ENCODE results near the gene HPSE2. TPM values are rescaled to one million over a fixed set of nuclear protein-coding genes. Genes with fewer than 3 reads are reported as not detected.

Gene HPSE2
- total RNA-seq, 6 experiments from 2014 or later, result 0.05 to 0.09 TPM; not detected in 4

- no peak for TF ChIP-seq CTCF (IDR thresholded peaks at IDR 0.05)
- H3K36me3 Mint-ChIP-seq (ENCODE audit: low read depth), result peaks cover under 1% of the 10 kb centered on the region
Observed at GRCh38 chr10:98414578-98414931, 821.1 kb downstream of the HPSE2 start.

GRCh38 chr10:98411768-98412167 is 823.9 kb downstream of the HPSE2 start:
- Mint-ChIP-seq H3K4me3 (no peak overlapping the region), H3K9me3 (no peaks in the 10 kb centered on the region), H3K4me1 (ENCODE audit: low read depth) (peaks cover 32% of the 10 kb centered on the region), H3K36me3 (ENCODE audit: low read depth) (no peaks in the 10 kb centered on the region; the same call in 1 of the 2 replicates), H3K27me3 (ENCODE audit: insufficient read depth) (peaks cover 2% of the 10 kb centered on the region), H3K27ac (no peak overlapping the region)
- DNase-seq, result no peak
- no peak for TF ChIP-seq CTCF (IDR thresholded peaks at IDR 0.05)

More at GRCh38 chr10:98414578-98414931, 821.1 kb downstream of the HPSE2 start:
- Mint-ChIP-seq H3K4me3 (peak overlapping the region; percentile 89), H3K9me3 (no peaks in the 10 kb centered on the region), H3K4me1 (ENCODE audit: low read depth) (peaks cover 32% of the 10 kb centered on the region), H3K27me3 (ENCODE audit: insufficient read depth) (peaks cover 2% of the 10 kb centered on the region; the same call in 1 of the 2 replicates), H3K27ac (peak overlapping the region; percentile 78)
- DNase-seq, result no peak

GRCh38 chr10:98411166-98411565 is 824.5 kb downstream of the HPSE2 start:
- Mint-ChIP-seq H3K36me3 (ENCODE audit: low read depth) (no peaks in the 10 kb centered on the region), H3K27me3 (ENCODE audit: insufficient read depth) (peaks cover 2% of the 10 kb centered on the region), H3K27ac (no peak overlapping the region), H3K4me3 (no peak overlapping the region), H3K9me3 (no peaks in the 10 kb centered on the region), H3K4me1 (ENCODE audit: low read depth) (peaks cover 32% of the 10 kb centered on the region)
- no peak for TF ChIP-seq CTCF (IDR thresholded peaks at IDR 0.05)
- DNase-seq, result no peak

- H3K4me3 Mint-ChIP-seq, result no peak overlapping the region
- no peaks in the 10 kb centered on the region for H3K36me3 Mint-ChIP-seq (ENCODE audit: low read depth)
- DNase-seq, result no peak
- peaks cover 2% of the 10 kb centered on the region for H3K27me3 Mint-ChIP-seq (ENCODE audit: insufficient read depth)
- H3K27ac Mint-ChIP-seq, result no peak overlapping the region
- no peaks in the 10 kb centered on the region for H3K9me3 Mint-ChIP-seq
- H3K4me1 Mint-ChIP-seq (ENCODE audit: low read depth), result peaks cover 34% of the 10 kb centered on the region
- TF ChIP-seq CTCF (IDR thresholded peaks at IDR 0.05), result no peak
Observed at GRCh38 chr10:98410759-98411158, 824.9 kb downstream of the HPSE2 start.

- Mint-ChIP-seq H3K4me3 (no peak overlapping the region), H3K36me3 (ENCODE audit: low read depth) (no peaks in the 10 kb centered on the region), H3K27ac (no peak overlapping the region), H3K27me3 (ENCODE audit: insufficient read depth) (peaks cover 2% of the 10 kb centered on the region), H3K4me1 (ENCODE audit: low read depth) (peaks cover 30% of the 10 kb centered on the region), H3K9me3 (no peaks in the 10 kb centered on the region)
- DNase-seq, result no peak
- no peak for TF ChIP-seq CTCF (IDR thresholded peaks at IDR 0.05)
Observed at GRCh38 chr10:98410135-98410743, 825.4 kb downstream of the HPSE2 start.
